IMR-90 (cell line): Measurements from ENCODE around the gene TCN1. TPM values are rescaled to one million over a fixed set of nuclear protein-coding genes. Genes with fewer than 3 reads are reported as not detected.

Source experiments
- ATAC-seq: fragments of 200-7000 bp; cut with Tn5 transposase; 2 replicates; pipeline ENCODE4 v1.9.1; 2020; ENCODE audit warnings: low read depth, mild to moderate bottlenecking, moderate library complexity
- BruUV-seq: library from RNA; stranded (reverse); fragments of 400-500 nt; replicated peaks from 2 replicates; lab custom pipeline; 2021; lab: Mats Ljungman, UMichigan
- CTCF ChIA-PET: fragments of 300-600 bp; formaldehyde crosslinking; extraction: SDS; loops from one replicate; lab custom pipeline; 2021; ENCODE audit warnings: antibody characterized with exemption; lab: Yijun Ruan, JAX
- POLR2A ChIA-PET: fragments of 300-600 bp; sonication (Branson Sonifier 250); formaldehyde crosslinking; loops from one replicate; lab custom pipeline; 2022; ENCODE audit warnings: antibody characterized with exemption; ENCODE audit not compliant: unreplicated experiment; lab: Charles Lee
- DNase-seq: peaks from one replicate; pipeline ENCODE4 v3.0.0; 2013
- H2AFZ ChIP-seq: replicated peaks from 2 replicates; pipeline ENCODE3; 2013; ENCODE audit warnings: low read length, mild to moderate bottlenecking; ENCODE audit not compliant: poor library complexity
- H2AK5ac ChIP-seq: 2 replicates; pipeline ENCODE4 v1.6.1; 2013; ENCODE audit warnings: low read depth, low read length, inconsistent platforms
- H2AK9ac ChIP-seq: replicated peaks from 2 replicates; pipeline ENCODE3; 2013; ENCODE audit warnings: mild to moderate bottlenecking, low read depth, low read length, moderate library complexity; ENCODE audit not compliant: poor library complexity
- H2BK120ac ChIP-seq: 2 replicates; pipeline ENCODE4 v1.6.1; 2013; ENCODE audit warnings: low read depth, low read length, inconsistent platforms
- H2BK15ac ChIP-seq: 3 replicates; pipeline ENCODE4 v1.6.1; 2013; ENCODE audit warnings: low read depth, low read length, inconsistent platforms
- H2BK20ac ChIP-seq: 2 replicates; pipeline ENCODE4 v1.6.1; 2013; ENCODE audit warnings: low read depth, mild to moderate bottlenecking, inconsistent platforms, low read length, moderate library complexity
- H2BK5ac ChIP-seq: 2 replicates; pipeline ENCODE4 v1.6.1; 2013; ENCODE audit warnings: mild to moderate bottlenecking, low read depth, low read length, inconsistent platforms; ENCODE audit not compliant: poor library complexity, severe bottlenecking
- H3K14ac ChIP-seq: replicated peaks from 2 replicates; pipeline ENCODE4 v1.6.1; 2013; ENCODE audit warnings: low read depth, low read length, inconsistent platforms
- H3K18ac ChIP-seq: 2 replicates; pipeline ENCODE4 v1.6.1; 2013; ENCODE audit warnings: low read depth, low read length, control low read depth
- H3K23ac ChIP-seq: 2 replicates; pipeline ENCODE4 v1.6.1; 2013; ENCODE audit warnings: low read depth, low read length, inconsistent platforms
- H3K27ac ChIP-seq: 2 replicates; pipeline ENCODE4 v1.5.1; 2013; ENCODE audit warnings: mild to moderate bottlenecking, control low read depth, low read length; ENCODE audit not compliant: insufficient read depth
- H3K27me3 ChIP-seq: 2 replicates; pipeline ENCODE4 v1.6.1; 2013; ENCODE audit warnings: low read length; ENCODE audit not compliant: control insufficient read depth, insufficient read depth
- H3K36me3 ChIP-seq: 2 replicates; pipeline ENCODE4 v1.6.1; 2013; ENCODE audit warnings: low read length, mixed read lengths; ENCODE audit not compliant: control insufficient read depth, insufficient read depth
- H3K4ac ChIP-seq: 2 replicates; pipeline ENCODE4 v1.6.1; 2013; ENCODE audit warnings: low read depth, low read length, inconsistent platforms
- H3K4me1 ChIP-seq: 2 replicates; pipeline ENCODE4 v1.6.1; 2013; ENCODE audit warnings: low read length, mixed read lengths; ENCODE audit not compliant: control insufficient read depth, insufficient read depth
- H3K4me2 ChIP-seq: 2 replicates; pipeline ENCODE4 v1.6.1; 2013; ENCODE audit warnings: low read depth, mild to moderate bottlenecking, control low read depth, low read length, moderate library complexity
- H3K4me3 ChIP-seq: 2 replicates; pipeline ENCODE4 v1.5.1; 2013; ENCODE audit warnings: low read depth, mild to moderate bottlenecking, control low read depth, low read length, moderate library complexity; ENCODE audit not compliant: insufficient read depth
- H3K56ac ChIP-seq: 2 replicates; pipeline ENCODE4 v1.6.1; 2013; ENCODE audit warnings: low read length, inconsistent platforms; ENCODE audit not compliant: insufficient read depth; ENCODE audit errors: extremely low read depth
- H3K79me1 ChIP-seq, 2 experiments: 2 replicates each; pipeline ENCODE4 v1.6.1; 2013; ENCODE audit warnings: low read length in 2 of 2, inconsistent platforms in 1 of 2, low read depth in 1 of 2
- H3K9ac ChIP-seq: 2 replicates; pipeline ENCODE4 v1.6.1; 2013; ENCODE audit warnings: low read depth, low read length, control low read depth
- H3K9me1 ChIP-seq: 2 replicates; pipeline ENCODE4 v1.6.1; 2013; ENCODE audit warnings: low read length, inconsistent platforms; ENCODE audit not compliant: insufficient read depth
- H3K9me3 ChIP-seq: 2 replicates; pipeline ENCODE4 v1.6.1; 2013; ENCODE audit warnings: low read length; ENCODE audit not compliant: control insufficient read depth, insufficient read depth
- H4K20me1 ChIP-seq: 2 replicates; pipeline ENCODE4 v1.6.1; 2013; ENCODE audit warnings: low read length, inconsistent platforms; ENCODE audit not compliant: insufficient read depth
- H4K5ac ChIP-seq: 2 replicates; pipeline ENCODE4 v1.6.1; 2013; ENCODE audit warnings: mild to moderate bottlenecking, low read depth, low read length, control low read depth
- H4K8ac ChIP-seq, 2 experiments: 2 replicates each; pipeline ENCODE4 v1.6.1; 2013; ENCODE audit warnings: low read depth in 2 of 2, low read length in 2 of 2, control low read depth in 1 of 2, inconsistent platforms in 1 of 2
- H4K91ac ChIP-seq: 2 replicates; pipeline ENCODE4 v1.6.1; 2013; ENCODE audit warnings: low read depth, low read length, inconsistent platforms; ENCODE audit not compliant: insufficient read depth
- CTCF ChIP-seq: conservative IDR thresholded peaks from 2 replicates; pipeline ENCODE4 v1.5.1; 2012; ENCODE audit warnings: mild to moderate bottlenecking, low read depth, low read length, improper control_type of control experiment
- POLR2A ChIP-seq: IDR thresholded peaks from 2 replicates; pipeline ENCODE4 v1.6.1; 2012; ENCODE audit warnings: mild to moderate bottlenecking, low read depth, low read length
- RCOR1 ChIP-seq: IDR thresholded peaks from 2 replicates; pipeline ENCODE4 v1.6.1; 2012; ENCODE audit warnings: mild to moderate bottlenecking, low read length, improper control_type of control experiment; ENCODE audit not compliant: insufficient replicate concordance
- WGBS, 2 experiments: methylation state at CpG; one replicate each; pipeline versions ENCODE4 v1.1.5 to v1.1.7; 2013; ENCODE audit warnings: missing lambda C conversion rate in 2 of 2; ENCODE audit not compliant: insufficient read length in 1 of 2; ENCODE audit errors: extremely low coverage in 2 of 2; 5-methylcytosine and 5-hydroxymethylcytosine counted together
- dilution Hi-C: fragments of 300-500 bp; cut with HindIII; formaldehyde crosslinking; loops from one replicate; pipeline ENCODE4 v1.14.3; 2018; ENCODE audit warnings: low sequenced_read_pairs; ENCODE audit not compliant: unreplicated experiment
- in situ Hi-C: fragments of 300-500 bp; cut with MboI; formaldehyde crosslinking; loops from 3 replicates; pipeline ENCODE4 v1.14.3; 2019; ENCODE audit warnings: low sequenced_read_pairs, inconsistent platforms, mixed read lengths
- intact Hi-C: fragments of 100-400 bp; cut with micrococcal nuclease; formaldehyde crosslinking; loops from 2 replicates; pipeline ENCODE4 v1.10.0; 2022
- polyA plus RNA-seq, 3 experiments: library from polyadenylated mRNA; depleted of rRNA; stranded (reverse); fragments of >200 nt; gene quantifications; 2 replicates each; pipeline ENCODE4 v1.2.3, GENCODE V29; 2012; ENCODE audit warnings: low replicate concordance in 1 of 3
- total RNA-seq: library from RNA; depleted of rRNA; stranded (reverse); fragments of >200 nt; gene quantifications from 2 replicates; pipeline ENCODE4 v1.2.3, GENCODE V29; 2012

TCN1 gene
- total and polyA plus RNA-seq, 2 of the 4 experiments (the other 2 are of a cell fraction), result not detected

GRCh38 chr11:59846556-59846955 lies 19.7 kb downstream of the TCN1 start:
- intact Hi-C loops (no loop called here), dilution Hi-C loops (no loop called here), in situ Hi-C loops (loop anchor here (25.0 kb wide), 1 partner anchor 341 kb away; the partner anchor contains the start of gene MS4A6A)
- POLR2A ChIA-PET, result no interaction called here
- ATAC-seq (no peak), DNase-seq (no peak)
- Histone ChIP-seq H3K4me2 (no peak overlapping the region), H3K4me3 (no peak overlapping the region), H3K27me3 (no peaks in the 10 kb centered on the region; the same call in 1 of the 2 replicates), H2BK5ac (no peak overlapping the region), H2BK15ac (no peak overlapping the region), H3K9me3 (no peaks in the 10 kb centered on the region), H3K23ac (no peak overlapping the region), H3K4me1 (no peaks in the 10 kb centered on the region), H3K79me1 (no peaks in the 10 kb centered on the region), H2BK120ac (no peak overlapping the region), H3K14ac (no peak overlapping the region), H2AK5ac (no peak overlapping the region), H3K56ac (no peak overlapping the region), H3K27ac (no peak overlapping the region), H4K91ac (no peak overlapping the region), H3K9ac (no peak overlapping the region), H2AFZ (no peak overlapping the region), H3K9me1 (no peaks in the 10 kb centered on the region), H2AK9ac (no peak overlapping the region), H3K36me3 (no peaks in the 10 kb centered on the region), H4K8ac (no peak overlapping the region), H2BK20ac (no peak overlapping the region), H3K18ac (no peak overlapping the region), H4K20me1 (no peaks in the 10 kb centered on the region), H3K4ac (no peak overlapping the region), H4K5ac (no peak overlapping the region)
- CTCF ChIA-PET, result no interaction called here
- TF ChIP-seq POLR2A (no peak), RCOR1 (no peak), CTCF (no peak)
- no CpG with 5 or more reads among the region's 5 CpGs for WGBS, 2 experiments
- BruUV-seq, result no TSS peak
